ENCODE measurements around the gene CORO2B.

DNA sequence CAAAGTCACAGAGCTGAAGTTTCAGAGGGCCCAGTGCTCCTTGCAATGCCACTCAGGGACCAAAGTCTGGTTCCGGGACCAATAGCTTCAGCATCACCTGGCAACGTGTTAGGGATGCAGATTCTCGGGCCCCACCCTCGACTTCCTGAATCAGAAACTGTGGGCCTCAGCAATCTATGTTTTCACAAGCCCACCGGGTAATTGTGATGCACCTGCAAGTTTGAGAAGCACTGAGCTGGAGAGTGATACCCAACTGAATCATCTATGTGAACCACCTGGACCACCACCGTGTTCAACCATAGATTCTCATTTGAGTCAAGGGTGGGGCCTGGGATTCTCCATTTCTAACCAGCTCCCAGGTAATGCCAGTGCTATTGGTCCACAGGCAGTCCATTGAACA lies 55.7 kb downstream of the CORO2B start:
- TF ChIP-seq PPARA (CRISPR knock-in tag; IDR thresholded peaks at IDR 0.05; ENCODE audit: borderline replicate concordance) (no peak), ZFP3 (CRISPR knock-in tag; IDR thresholded peaks at IDR 0.05) (no peak), GLIS3 (CRISPR knock-in tag; IDR thresholded peaks at IDR 0.05) (no peak), ZC3H10 (CRISPR knock-in tag; IDR thresholded peaks at IDR 0.05) (no peak), ISL1 (CRISPR knock-in tag; IDR thresholded peaks at IDR 0.05) (no peak)
- TF ChIP-seq, protein P1, sequence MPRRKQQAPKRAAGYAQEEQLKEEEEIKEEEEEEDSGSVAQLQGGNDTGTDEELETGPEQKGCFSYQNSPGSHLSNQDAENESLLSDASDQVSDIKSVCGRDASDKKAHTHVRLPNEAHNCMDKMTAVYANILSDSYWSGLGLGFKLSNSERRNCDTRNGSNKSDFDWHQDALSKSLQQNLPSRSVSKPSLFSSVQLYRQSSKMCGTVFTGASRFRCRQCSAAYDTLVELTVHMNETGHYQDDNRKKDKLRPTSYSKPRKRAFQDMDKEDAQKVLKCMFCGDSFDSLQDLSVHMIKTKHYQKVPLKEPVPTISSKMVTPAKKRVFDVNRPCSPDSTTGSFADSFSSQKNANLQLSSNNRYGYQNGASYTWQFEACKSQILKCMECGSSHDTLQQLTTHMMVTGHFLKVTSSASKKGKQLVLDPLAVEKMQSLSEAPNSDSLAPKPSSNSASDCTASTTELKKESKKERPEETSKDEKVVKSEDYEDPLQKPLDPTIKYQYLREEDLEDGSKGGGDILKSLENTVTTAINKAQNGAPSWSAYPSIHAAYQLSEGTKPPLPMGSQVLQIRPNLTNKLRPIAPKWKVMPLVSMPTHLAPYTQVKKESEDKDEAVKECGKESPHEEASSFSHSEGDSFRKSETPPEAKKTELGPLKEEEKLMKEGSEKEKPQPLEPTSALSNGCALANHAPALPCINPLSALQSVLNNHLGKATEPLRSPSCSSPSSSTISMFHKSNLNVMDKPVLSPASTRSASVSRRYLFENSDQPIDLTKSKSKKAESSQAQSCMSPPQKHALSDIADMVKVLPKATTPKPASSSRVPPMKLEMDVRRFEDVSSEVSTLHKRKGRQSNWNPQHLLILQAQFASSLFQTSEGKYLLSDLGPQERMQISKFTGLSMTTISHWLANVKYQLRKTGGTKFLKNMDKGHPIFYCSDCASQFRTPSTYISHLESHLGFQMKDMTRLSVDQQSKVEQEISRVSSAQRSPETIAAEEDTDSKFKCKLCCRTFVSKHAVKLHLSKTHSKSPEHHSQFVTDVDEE (CRISPR knock-in tag; IDR thresholded peaks at IDR 0.05) = no peak

Measured in SK-N-SH treated with all-trans-retinoic acid at 6 μM for 48 hours (cell line).